HPDE6-E6E7 (cell line): ENCODE results near the gene F7.
"Not testable (repeated sequence)": the region's sequence is repeated elsewhere in the genome, so short reads cannot be mapped to it uniquely, and the experiment has no call there.

Experiments used
- DNase-seq: peaks from one replicate; pipeline ENCODE4 v3.0.0; 2011; ENCODE audit warnings: missing footprints; ENCODE audit errors: extremely low spot score

The F7 gene

GRCh38 chr13:113105032-113105920 is at the start of gene F7:
Gene F7, plus strand, starts transcription at chr13:113105791. Its CDS starts 51 bp downstream, at chr13:113105842.
- DNase-seq, result no peak

- no peak for DNase-seq
Observed at GRCh38 chr13:113057084-113057483, 48.5 kb upstream of the F7 start.

- DNase-seq, result not testable (repeated sequence)
Observed at GRCh38 chr13:113057559-113057958, 48.0 kb upstream of the F7 start.

GRCh38 chr13:113058129-113058987 is 47.2 kb upstream of the F7 start:
- no peak for DNase-seq

GRCh38 chr13:113058988-113059850 is 46.4 kb upstream of the F7 start:
- DNase-seq, result no peak

GRCh38 chr13:113059891-113060290 is 45.7 kb upstream of the F7 start:
- DNase-seq, result no peak

GRCh38 chr13:113060557-113061270 is 44.9 kb upstream of the F7 start:
- no peak for DNase-seq

- DNase-seq, result no peak
Observed at GRCh38 chr13:113061271-113061625, 44.3 kb upstream of the F7 start.

GRCh38 chr13:113061796-113062425 is 43.7 kb upstream of the F7 start:
- DNase-seq, result no peak

GRCh38 chr13:113062691-113063090 is 42.9 kb upstream of the F7 start:
- DNase-seq, result no peak

- DNase-seq, result no peak
Observed at GRCh38 chr13:113063091-113063491, 42.5 kb upstream of the F7 start.

GRCh38 chr13:113064000-113064533 is 41.5 kb upstream of the F7 start:
- DNase-seq, result no peak

GRCh38 chr13:113064534-113065405 is 40.8 kb upstream of the F7 start:
- DNase-seq, result no peak

GRCh38 chr13:113065406-113066141 is 40.0 kb upstream of the F7 start:
- DNase-seq, result no peak

GRCh38 chr13:113066142-113066455 is 39.5 kb upstream of the F7 start:
- DNase-seq, result no peak

GRCh38 chr13:113066746-113067145 is 38.8 kb upstream of the F7 start:
- no peak for DNase-seq

GRCh38 chr13:113069861-113070805 is 35.5 kb upstream of the F7 start:
- DNase-seq, result no peak

- DNase-seq, result no peak
Observed at GRCh38 chr13:113070855-113071254, 34.7 kb upstream of the F7 start.
